Measurements from ENCODE around the gene RAB30. TPM values are rescaled to one million over a fixed set of nuclear protein-coding genes. Genes with fewer than 3 reads are reported as not detected.

Gene RAB30
- total RNA-seq, 1 donor from 2014 or later, result 15.4 TPM

DNA sequence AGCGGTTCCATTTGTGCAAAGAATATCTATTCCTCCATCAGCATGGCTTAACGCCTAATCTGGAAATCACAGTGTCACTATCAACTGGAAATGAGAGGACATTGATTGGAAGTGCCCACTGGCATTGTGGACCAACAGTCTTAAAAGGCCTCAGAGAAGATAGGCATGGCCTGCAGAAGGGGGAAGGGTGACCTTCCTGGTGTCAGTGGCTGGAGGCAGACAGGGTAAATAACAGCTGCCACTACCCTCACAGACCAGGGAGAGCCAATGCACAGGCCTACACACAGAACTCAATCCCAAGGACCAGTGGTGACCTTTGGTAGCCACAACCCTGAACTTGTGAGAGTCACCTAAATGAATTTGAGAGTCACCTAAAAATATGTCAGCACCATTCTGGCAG is 134.1 kb downstream of the RAB30 start:
- Mint-ChIP-seq H3K4me1 (no peaks in the 10 kb centered on the region), H3K27me3 (ENCODE audit: low read depth) (no peaks in the 10 kb centered on the region), H3K36me3 (ENCODE audit: low read depth) (peaks cover 15% of the 10 kb centered on the region), H3K27ac (ENCODE audit: unreplicated experiment) (no peak overlapping the region), H3K9me3 (peaks cover 10% of the 10 kb centered on the region), H3K4me3 (no peak overlapping the region)
- TF ChIP-seq, protein P1, sequence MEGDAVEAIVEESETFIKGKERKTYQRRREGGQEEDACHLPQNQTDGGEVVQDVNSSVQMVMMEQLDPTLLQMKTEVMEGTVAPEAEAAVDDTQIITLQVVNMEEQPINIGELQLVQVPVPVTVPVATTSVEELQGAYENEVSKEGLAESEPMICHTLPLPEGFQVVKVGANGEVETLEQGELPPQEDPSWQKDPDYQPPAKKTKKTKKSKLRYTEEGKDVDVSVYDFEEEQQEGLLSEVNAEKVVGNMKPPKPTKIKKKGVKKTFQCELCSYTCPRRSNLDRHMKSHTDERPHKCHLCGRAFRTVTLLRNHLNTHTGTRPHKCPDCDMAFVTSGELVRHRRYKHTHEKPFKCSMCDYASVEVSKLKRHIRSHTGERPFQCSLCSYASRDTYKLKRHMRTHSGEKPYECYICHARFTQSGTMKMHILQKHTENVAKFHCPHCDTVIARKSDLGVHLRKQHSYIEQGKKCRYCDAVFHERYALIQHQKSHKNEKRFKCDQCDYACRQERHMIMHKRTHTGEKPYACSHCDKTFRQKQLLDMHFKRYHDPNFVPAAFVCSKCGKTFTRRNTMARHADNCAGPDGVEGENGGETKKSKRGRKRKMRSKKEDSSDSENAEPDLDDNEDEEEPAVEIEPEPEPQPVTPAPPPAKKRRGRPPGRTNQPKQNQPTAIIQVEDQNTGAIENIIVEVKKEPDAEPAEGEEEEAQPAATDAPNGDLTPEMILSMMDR (conservative IDR thresholded peaks at IDR 0.05), result no peak
- DNase-seq (ENCODE audit: low read depth, low spot score), result no peak

DNA sequence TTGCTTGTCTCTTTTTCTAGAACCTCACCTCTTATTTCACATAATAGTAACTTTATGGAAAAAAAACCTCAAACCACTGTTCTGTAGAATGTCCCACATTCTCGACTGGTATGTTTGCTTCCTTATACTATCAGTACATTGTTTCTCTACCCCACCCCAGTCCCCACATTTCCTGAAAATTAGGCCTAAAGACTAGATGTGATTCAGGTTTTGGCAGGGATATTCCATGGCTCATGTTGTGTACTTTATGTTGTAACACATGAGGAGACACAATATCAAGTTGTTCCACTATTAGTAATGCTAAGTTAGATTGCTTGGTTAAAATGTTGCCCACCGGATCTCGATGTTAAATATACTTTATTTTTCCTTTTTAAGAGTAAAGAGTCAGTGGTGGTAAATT is 135.4 kb downstream of the RAB30 start:
- TF ChIP-seq, protein P1 (conservative IDR thresholded peaks at IDR 0.05), result no peak
- no peak overlapping the region for H3K27ac Mint-ChIP-seq (ENCODE audit: unreplicated experiment)
- no peaks in the 10 kb centered on the region for H3K27me3 Mint-ChIP-seq (ENCODE audit: low read depth)
- no peak for DNase-seq (ENCODE audit: low read depth, low spot score)
- H3K4me3 Mint-ChIP-seq, result no peak overlapping the region
- peaks cover 7% of the 10 kb centered on the region for H3K9me3 Mint-ChIP-seq
- H3K36me3 Mint-ChIP-seq (ENCODE audit: low read depth), result peaks cover 15% of the 10 kb centered on the region
- no peaks in the 10 kb centered on the region for H3K4me1 Mint-ChIP-seq

DNA sequence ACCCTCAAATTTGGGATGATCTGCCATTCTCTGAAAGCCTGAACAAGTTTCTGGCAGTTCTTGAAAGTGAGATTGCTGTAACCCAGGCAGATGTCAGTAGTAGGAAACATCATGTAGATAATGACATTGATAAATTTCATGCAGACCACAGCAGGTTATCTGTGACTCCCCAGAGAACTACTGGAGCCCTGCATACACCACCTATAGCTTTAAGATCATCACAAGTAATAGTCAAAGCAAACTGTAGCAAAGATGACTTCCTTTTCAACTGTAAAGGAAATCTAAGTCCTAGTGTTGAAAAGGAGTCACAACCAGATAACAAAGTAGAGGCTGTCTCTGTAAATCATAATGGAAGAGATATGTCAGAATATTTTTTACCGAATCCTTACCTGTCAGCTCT is 139.1 kb downstream of the RAB30 start:
- DNase-seq (ENCODE audit: low read depth, low spot score), result no peak
- H3K4me1 Mint-ChIP-seq, result peaks cover 7% of the 10 kb centered on the region
- no peak overlapping the region for H3K4me3 Mint-ChIP-seq
- no peak overlapping the region for H3K27ac Mint-ChIP-seq (ENCODE audit: unreplicated experiment)
- peaks cover 10% of the 10 kb centered on the region for H3K36me3 Mint-ChIP-seq (ENCODE audit: low read depth)
- TF ChIP-seq, protein P1 (conservative IDR thresholded peaks at IDR 0.05), result no peak
- H3K27me3 Mint-ChIP-seq (ENCODE audit: low read depth), result no peaks in the 10 kb centered on the region
- no peaks in the 10 kb centered on the region for H3K9me3 Mint-ChIP-seq

DNA sequence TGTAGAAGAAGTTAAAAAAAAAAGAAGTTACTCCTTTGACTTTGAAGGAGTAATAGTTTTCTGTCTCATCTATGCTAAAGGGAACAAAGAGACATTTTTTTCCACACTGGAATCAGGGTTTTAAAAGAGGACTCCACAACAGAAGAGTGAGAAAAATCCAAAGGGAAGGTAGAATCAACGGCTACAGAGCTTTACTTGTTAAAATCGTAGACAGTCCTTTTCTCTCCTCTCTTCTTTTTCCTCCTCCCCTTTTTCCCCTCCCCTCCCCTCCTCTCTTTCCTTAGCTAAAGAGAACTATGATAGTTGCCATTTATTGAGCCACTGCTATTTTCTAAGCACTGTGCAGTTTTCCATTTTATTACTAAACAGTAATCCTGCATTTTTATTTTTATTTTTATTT is 141.0 kb downstream of the RAB30 start:
- DNase-seq (ENCODE audit: low read depth, low spot score), result no peak
- no peak overlapping the region for H3K27ac Mint-ChIP-seq (ENCODE audit: unreplicated experiment)
- H3K27me3 Mint-ChIP-seq (ENCODE audit: low read depth), result no peaks in the 10 kb centered on the region
- peaks cover 11% of the 10 kb centered on the region for H3K4me1 Mint-ChIP-seq
- H3K36me3 Mint-ChIP-seq (ENCODE audit: low read depth), result peaks cover 7% of the 10 kb centered on the region
- no peaks in the 10 kb centered on the region for H3K9me3 Mint-ChIP-seq
- TF ChIP-seq, protein P1 (conservative IDR thresholded peaks at IDR 0.05), result no peak
- no peak overlapping the region for H3K4me3 Mint-ChIP-seq

DNA sequence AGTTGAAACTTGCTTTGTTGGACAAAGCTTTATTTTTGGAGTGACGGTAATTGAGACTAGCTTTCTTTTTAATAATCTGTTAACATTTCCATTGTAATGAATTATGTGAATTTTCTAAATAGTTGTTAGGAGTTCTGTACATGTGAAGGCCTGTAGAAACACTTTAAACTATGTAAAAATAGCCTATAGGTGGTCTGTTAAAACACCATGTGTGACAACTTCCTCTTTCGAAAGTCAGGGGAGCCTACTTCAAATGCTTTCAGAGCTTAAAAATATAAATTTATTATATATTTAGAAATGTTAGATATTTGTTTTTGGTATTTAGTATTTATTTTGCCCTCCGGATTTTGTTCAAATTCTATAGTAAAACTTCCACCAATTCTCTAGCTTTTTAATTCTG is 141.5 kb downstream of the RAB30 start:
- DNase-seq (ENCODE audit: low read depth, low spot score), result no peak
- H3K27ac Mint-ChIP-seq (ENCODE audit: unreplicated experiment), result no peak overlapping the region
- H3K4me3 Mint-ChIP-seq, result no peak overlapping the region
- H3K27me3 Mint-ChIP-seq (ENCODE audit: low read depth), result no peaks in the 10 kb centered on the region
- peaks cover 11% of the 10 kb centered on the region for H3K4me1 Mint-ChIP-seq
- TF ChIP-seq, protein P1 (conservative IDR thresholded peaks at IDR 0.05), result no peak
- H3K9me3 Mint-ChIP-seq, result no peaks in the 10 kb centered on the region
- H3K36me3 Mint-ChIP-seq (ENCODE audit: low read depth), result peaks cover 5% of the 10 kb centered on the region

DNA sequence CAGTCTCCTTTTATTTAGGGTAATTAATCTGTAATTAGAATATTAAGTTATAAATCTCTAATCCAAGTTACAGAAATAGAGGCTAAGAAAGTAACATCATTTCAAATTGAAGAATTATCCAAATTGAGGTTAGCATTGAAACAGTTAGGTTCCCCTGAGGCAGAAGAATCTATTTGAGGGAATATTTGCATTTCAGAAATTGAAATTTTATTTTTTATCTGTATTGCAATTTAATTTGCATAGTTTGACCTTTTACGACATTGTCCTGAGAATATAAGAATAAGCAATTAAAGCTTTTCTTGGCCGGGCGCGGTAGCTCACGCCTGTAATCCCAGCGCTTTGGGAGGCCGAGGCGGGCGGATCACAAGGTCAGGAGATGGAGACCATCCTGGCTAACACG is 142.6 kb downstream of the RAB30 start:
- Mint-ChIP-seq H3K4me3 (no peak overlapping the region), H3K4me1 (peaks cover 11% of the 10 kb centered on the region), H3K27ac (ENCODE audit: unreplicated experiment) (no peak overlapping the region), H3K9me3 (no peaks in the 10 kb centered on the region), H3K27me3 (ENCODE audit: low read depth) (no peaks in the 10 kb centered on the region), H3K36me3 (ENCODE audit: low read depth) (peaks cover 6% of the 10 kb centered on the region)
- no peak for DNase-seq (ENCODE audit: low read depth, low spot score)
- TF ChIP-seq, protein P1 (conservative IDR thresholded peaks at IDR 0.05), result no peak
